ENCODE measurements around the gene GRAMD1A. TPM values are rescaled to one million over a fixed set of nuclear protein-coding genes. Genes with fewer than 3 reads are reported as not detected.

The GRAMD1A gene
- total and polyA plus RNA-seq, 2 of the 8 experiments (the other 6 are each of a cell fraction or from before 2014, with no cell fraction given) = 113 to 154 TPM

GRCh38 chr19:35060160-35060855 is 60.2 kb downstream of the GRAMD1A start:
- H3K9me3 ChIP-seq (ENCODE audit: insufficient read depth in 2 of 2, low read depth in 1 of 2, low read length in 1 of 2) = no peaks in the 10 kb centered on the region
- no peak overlapping the region for H3K18ac ChIP-seq (ENCODE audit: extremely low read depth, low read length)
- H3K27me3 ChIP-seq (replicated peaks in 1 of 4; ENCODE audit: control insufficient read depth in 3 of 4, extremely low read depth in 1 of 4, insufficient read depth in 3 of 4, low read length in 3 of 4) = peaks cover 0 to 2% (median 0%) of the 10 kb centered on the region in 4 experiments; a peak in 1 of 7 replicates
- no peak overlapping the region for H4K91ac ChIP-seq (replicated peaks; ENCODE audit: insufficient read length, low read length)
- no peak overlapping the region for H3K56ac ChIP-seq (replicated peaks; ENCODE audit: insufficient read length, low read depth, low read length)
- no peak overlapping the region for H2BK20ac ChIP-seq (ENCODE audit: low read length)
- H3K23me2 ChIP-seq (ENCODE audit: low read depth, low read length) = no peaks in the 10 kb centered on the region
- no peak overlapping the region for H3K9ac ChIP-seq (replicated peaks in 1 of 4; ENCODE audit: extremely low read depth in 1 of 4, low read depth in 3 of 4, low read length in 3 of 4)
- no peak overlapping the region for H2AFZ ChIP-seq (ENCODE audit: low read length)
- no peaks in the 10 kb centered on the region for H3K36me3 ChIP-seq (ENCODE audit: control insufficient read depth in 2 of 4, insufficient read depth in 4 of 4, low read length in 3 of 4)
- H4K5ac ChIP-seq (ENCODE audit: insufficient read length, low read depth, low read length) = no peak overlapping the region
- H3K23ac ChIP-seq (ENCODE audit: insufficient read length) = no peak overlapping the region
- 0 out of 2 replicates have a peak overlapping the region, but pooled peaks have one; percentile 77 for H2AK5ac ChIP-seq (ENCODE audit: low read depth, low read length)
- 0 out of 2 replicates have a peak overlapping the region, but pooled peaks have one; percentile 33 for H2BK12ac ChIP-seq (ENCODE audit: low read depth, low read length)
- no peak overlapping the region for H2BK5ac ChIP-seq (ENCODE audit: low read depth, low read length)
- H3K27ac ChIP-seq (ENCODE audit: low read depth, low read length) = no peak overlapping the region
- H3K4me3 ChIP-seq (ENCODE audit: extremely low read depth in 1 of 4, insufficient read depth in 2 of 4, low read depth in 3 of 4, low read length in 4 of 4) = no peak overlapping the region
- no peak overlapping the region for H3K14ac ChIP-seq (ENCODE audit: insufficient read length)
- H4K8ac ChIP-seq (ENCODE audit: extremely low read depth, insufficient read depth, low read length) = no peak overlapping the region
- no peak overlapping the region for H2BK15ac ChIP-seq (ENCODE audit: low read length)
- no peak overlapping the region for H2BK120ac ChIP-seq (replicated peaks; ENCODE audit: low read depth, low read length)
- TF ChIP-seq YY1 (IDR thresholded peaks at IDR 0.05; ENCODE audit: low read depth, low read length) (no peak), JUN (IDR thresholded peaks at IDR 0.05; ENCODE audit: low read depth, low read length) (no peak), ATF2 (IDR thresholded peaks at IDR 0.05; ENCODE audit: low read length) (no peak), SIX5 (IDR thresholded peaks at IDR 0.05; ENCODE audit: low read depth, low read length) (no peak), SP1 (IDR thresholded peaks at IDR 0.05; ENCODE audit: low read depth, low read length) (no peak), NANOG (IDR thresholded peaks at IDR 0.05; ENCODE audit: insufficient read depth, low read depth, low read length, poor library complexity, severe bottlenecking) (no peak), SP4 (IDR thresholded peaks at IDR 0.05; ENCODE audit: low read length) (no peak), USF2 (IDR thresholded peaks at IDR 0.05; ENCODE audit: low read length) (no peak), POLR2A (IDR thresholded peaks at IDR 0.05; ENCODE audit: control extremely low read depth in 1 of 2, low read depth in 2 of 2, low read length in 2 of 2) (no peak), FOSL1 (IDR thresholded peaks at IDR 0.05; ENCODE audit: insufficient read depth, low read depth, low read length) (no peak)
- WGBS, 2 experiments (ENCODE audit: extremely low coverage in 1 of 2, insufficient coverage in 1 of 2, insufficient read length in 1 of 2, insufficient replicate concordance in 2 of 2, low coverage in 1 of 2, low lambda C conversion rate in 2 of 2, missing lambda C conversion rate in 1 of 2) = 93% methylated on average over 26 of the region's 29 CpGs; no CpG with 5 or more reads in 1 of the 2 experiments
- no peaks in the 10 kb centered on the region for H3K79me1 ChIP-seq (ENCODE audit: low read depth, low read length)
- POLR2A ChIA-PET (ENCODE audit: partially characterized antibody) = interaction anchor here (0.9 to 1.9 kb wide), 2 partner anchors 26 to 81 kb away, joined by 4 to 5 read pairs; no protein-coding TSS in a partner anchor
- H3K4me2 ChIP-seq (ENCODE audit: insufficient read depth in 1 of 2, low read depth in 2 of 2, low read length in 2 of 2) = no peak overlapping the region
- H3K4ac ChIP-seq (replicated peaks; ENCODE audit: insufficient read length, low read depth, low read length) = no peak overlapping the region
- FAIRE-seq (no peak), DNase-seq (ENCODE audit: low read depth in 1 of 2, low spot score in 2 of 2) (no peak)
- peaks cover 0 to 10% (median 2%) of the 10 kb centered on the region in 4 experiments; a peak in 5 of 7 replicates for H3K4me1 ChIP-seq (replicated peaks in 1 of 4; ENCODE audit: control insufficient read depth in 3 of 4, insufficient read depth in 4 of 4, low read length in 3 of 4)
- H3K79me2 ChIP-seq (ENCODE audit: control insufficient read depth in 1 of 2, insufficient read depth in 2 of 2, low read length in 2 of 2) = no peaks in the 10 kb centered on the region
- CTCF ChIA-PET (ENCODE audit: partially characterized antibody) = interaction anchor here (3.2 to 13.0 kb wide), 4 partner anchors 15 to 81 kb away, joined by 10 to 105 read pairs (median 48); partner anchors contain the start of gene LGI4
- H4K20me1 ChIP-seq (replicated peaks in 1 of 2; ENCODE audit: control insufficient read depth in 1 of 2, insufficient read depth in 2 of 2, low read length in 2 of 2) = peaks cover 0 to 1% of the 10 kb centered on the region in 2 experiments

Data from H1 (cell line).